ENCODE measurements around the gene USP43.
"Not testable (repeated sequence)": the region's sequence is repeated elsewhere in the genome, so short reads cannot be mapped to it uniquely, and the experiment has no call there.

DNA sequence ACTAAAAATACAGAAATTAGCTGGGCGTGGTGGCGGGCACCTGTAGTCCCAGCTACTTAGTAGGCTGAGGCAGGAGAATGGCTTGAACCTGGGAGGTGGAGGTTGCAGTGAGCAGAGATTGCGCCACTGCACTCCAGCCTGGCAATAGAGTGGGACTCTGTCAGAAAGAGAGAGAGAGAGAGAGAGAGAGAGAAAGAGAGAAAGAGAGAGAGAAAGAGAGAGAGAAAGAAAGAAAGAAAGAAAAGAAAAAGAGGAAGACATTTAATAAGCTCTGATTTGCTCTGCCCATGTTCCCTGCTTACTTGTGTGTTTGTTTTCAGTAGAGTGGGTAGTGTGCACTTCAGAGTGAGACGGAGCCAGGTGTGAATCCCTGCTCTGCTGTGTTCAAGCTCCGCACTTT lies 47.7 kb upstream of the USP43 start:
- TF ChIP-seq, protein P1, sequence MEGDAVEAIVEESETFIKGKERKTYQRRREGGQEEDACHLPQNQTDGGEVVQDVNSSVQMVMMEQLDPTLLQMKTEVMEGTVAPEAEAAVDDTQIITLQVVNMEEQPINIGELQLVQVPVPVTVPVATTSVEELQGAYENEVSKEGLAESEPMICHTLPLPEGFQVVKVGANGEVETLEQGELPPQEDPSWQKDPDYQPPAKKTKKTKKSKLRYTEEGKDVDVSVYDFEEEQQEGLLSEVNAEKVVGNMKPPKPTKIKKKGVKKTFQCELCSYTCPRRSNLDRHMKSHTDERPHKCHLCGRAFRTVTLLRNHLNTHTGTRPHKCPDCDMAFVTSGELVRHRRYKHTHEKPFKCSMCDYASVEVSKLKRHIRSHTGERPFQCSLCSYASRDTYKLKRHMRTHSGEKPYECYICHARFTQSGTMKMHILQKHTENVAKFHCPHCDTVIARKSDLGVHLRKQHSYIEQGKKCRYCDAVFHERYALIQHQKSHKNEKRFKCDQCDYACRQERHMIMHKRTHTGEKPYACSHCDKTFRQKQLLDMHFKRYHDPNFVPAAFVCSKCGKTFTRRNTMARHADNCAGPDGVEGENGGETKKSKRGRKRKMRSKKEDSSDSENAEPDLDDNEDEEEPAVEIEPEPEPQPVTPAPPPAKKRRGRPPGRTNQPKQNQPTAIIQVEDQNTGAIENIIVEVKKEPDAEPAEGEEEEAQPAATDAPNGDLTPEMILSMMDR (optimal IDR thresholded peaks at IDR 0.05 in 1 of 3, IDR thresholded peaks at IDR 0.05 in 1 of 3, conservative IDR thresholded peaks at IDR 0.05 in 1 of 3; ENCODE audit: extremely low read depth in 1 of 3, insufficient read depth in 2 of 3, low read length in 3 of 3), result not testable (repeated sequence)
- TF ChIP-seq EZH2 (IDR thresholded peaks at IDR 0.05; ENCODE audit: low read length), result not testable (repeated sequence)

Measured in keratinocyte (primary cell).